ENCODE data around the gene KLHL6. TPM values are rescaled to one million over a fixed set of nuclear protein-coding genes. Genes with fewer than 3 reads are reported as not detected.

The KLHL6 gene
- total RNA-seq, 1 experiment from 2014 or later: not detected

- peak; percentile 17 for DNase-seq
- H2BK12ac ChIP-seq (ENCODE audit: insufficient read length, low read depth, low read length): no peak overlapping the region
- WGBS (ENCODE audit: extremely low coverage, insufficient read length, low lambda C conversion rate): no CpG with 5 or more reads among the region's 6 CpGs
Measured at GRCh38 chr3:183486472-183486871, 69.0 kb downstream of the KLHL6 start.

More at GRCh38 chr3:183486472-183486871, 69.0 kb downstream of the KLHL6 start:
- H3K4me1 Mint-ChIP-seq: peaks cover 22 to 26% of the 10 kb centered on the region in 2 experiments
- no peak overlapping the region for H2AK5ac ChIP-seq (ENCODE audit: insufficient read length, low read length)
- no peaks in the 10 kb centered on the region for H4K20me1 ChIP-seq (ENCODE audit: control insufficient read depth, insufficient read depth, insufficient read length)
- H3K9ac ChIP-seq (ENCODE audit: extremely low read depth, insufficient read length, low read length): no peak overlapping the region
- no peak overlapping the region for H3K4me2 ChIP-seq (ENCODE audit: insufficient read depth, insufficient read length, low read length)
- no peak overlapping the region for H3K27ac ChIP-seq (ENCODE audit: insufficient read length, low read depth, low read length)
- H3K23ac ChIP-seq (ENCODE audit: insufficient read length, low read depth, low read length): no peak overlapping the region
- H2BK20ac ChIP-seq (ENCODE audit: low read depth, low read length, poor library complexity, severe bottlenecking): no peak overlapping the region
- no peak overlapping the region for H3K56ac ChIP-seq (ENCODE audit: insufficient read length, low read depth, low read length)
- no peaks in the 10 kb centered on the region for H3K23me2 ChIP-seq (ENCODE audit: insufficient read length, low read depth, low read length, poor library complexity, severe bottlenecking)
- TF ChIP-seq CTCF (conservative IDR thresholded peaks at IDR 0.05): no peak
- H2AFZ ChIP-seq (ENCODE audit: low read length): no peak overlapping the region
- no peak overlapping the region for H3K4ac ChIP-seq (ENCODE audit: low read depth, low read length)
- no peak overlapping the region for H3T11ph ChIP-seq (ENCODE audit: low read length)
- H2BK15ac ChIP-seq (ENCODE audit: low read depth, low read length): no peak overlapping the region
- no peak overlapping the region for H2BK120ac ChIP-seq (ENCODE audit: low read depth, low read length, poor library complexity, severe bottlenecking)
- H3K4me1 ChIP-seq (ENCODE audit: insufficient read depth, low read length): peaks cover 3% of the 10 kb centered on the region; the same call in 1 of the 2 replicates
- H3K36me3 Mint-ChIP-seq (ENCODE audit: insufficient read depth in 1 of 3, low read depth in 3 of 3): no peaks in the 10 kb centered on the region
- H3K79me1 ChIP-seq (ENCODE audit: insufficient read depth, low read depth, low read length, poor library complexity, severe bottlenecking): no peaks in the 10 kb centered on the region
- H3K9me3 ChIP-seq (ENCODE audit: control insufficient read depth, low read depth, low read length): no peaks in the 10 kb centered on the region
- no peak overlapping the region for H2BK5ac ChIP-seq (ENCODE audit: insufficient read length, low read length)
- no peaks in the 10 kb centered on the region; a peak in 1 of 5 replicates for H3K9me3 Mint-ChIP-seq
- H3K27me3 ChIP-seq (ENCODE audit: insufficient read depth, low read length): no peaks in the 10 kb centered on the region
- no peak overlapping the region for H3K14ac ChIP-seq (ENCODE audit: insufficient read depth, low read length)
- no peaks in the 10 kb centered on the region for H3K79me2 ChIP-seq (ENCODE audit: insufficient read depth, low read length)
- H3K27ac Mint-ChIP-seq: no peak overlapping the region; a peak in 1 of 7 replicates
- no peak overlapping the region for H4K8ac ChIP-seq (replicated peaks; ENCODE audit: insufficient read length, low read depth, low read length)
- H3K27me3 Mint-ChIP-seq (ENCODE audit: low read depth): no peaks in the 10 kb centered on the region
- H3K18ac ChIP-seq (ENCODE audit: insufficient read length, low read depth, low read length): no peak overlapping the region
- no peak overlapping the region for H3K4me3 Mint-ChIP-seq
- H4K5ac ChIP-seq (ENCODE audit: insufficient read length, low read depth, low read length): no peak overlapping the region
- no peak overlapping the region for H4K91ac ChIP-seq (ENCODE audit: insufficient read length, low read depth, low read length)

Data from H9 (cell line).